Mucosa of descending colon (tissue), 3 donors: ENCODE results near the gene ZNRD2. TPM values are rescaled to one million over a fixed set of nuclear protein-coding genes. Genes with fewer than 3 reads are reported as not detected.

ENCODE experiments used
- ATAC-seq: fragments of 200-7000 bp; cut with Tn5 transposase; one replicate; pipeline ENCODE4 v1.9.1; 2020; ENCODE audit warnings: mild to moderate bottlenecking, moderate library complexity
- DNase-seq, 3 donors: peaks; one replicate each; pipeline ENCODE4 v3.0.0-alpha.2; 2020
- H3K36me3 ChIP-seq: fragments of 200-600 bp; one replicate; pipeline ENCODE4 v1.8.0; 2021; ENCODE audit warnings: low read depth, mild to moderate bottlenecking
- H3K4me1 ChIP-seq: fragments of 200-600 bp; one replicate; pipeline ENCODE4 v1.8.0; 2021; ENCODE audit warnings: low read depth, mild to moderate bottlenecking
- H3K4me3 ChIP-seq: fragments of 200-600 bp; one replicate; pipeline ENCODE4 v1.8.0; 2021; ENCODE audit warnings: mild to moderate bottlenecking
- H3K9me3 ChIP-seq: fragments of 200-600 bp; one replicate; pipeline ENCODE4 v1.8.0; 2021; ENCODE audit warnings: mild to moderate bottlenecking
- intact Hi-C, 2 donors: fragments of 100-400 bp; cut with DNase I in 1 of 2; cut with micrococcal nuclease in 1 of 2; formaldehyde crosslinking; loops; one replicate each; pipeline versions ENCODE4 v1.11.0 to v1.11.1; 2022; cut with DNase I, micrococcal nuclease
- total RNA-seq, 3 donors: library from RNA; stranded (reverse); fragmentation: NEBNext Ultra II Directional in 2 of 3; extraction: Animal tissue kit (Norgen Biotek cat#: 25700) in 2 of 3; gene quantifications; one replicate each; pipeline versions ENCODE4 v1.2.1 to v1.2.4, GENCODE V29; 2021 to 2023
- TF ChIP-seq, protein P1 (sequence below): fragments of 200-600 bp; IDR thresholded peaks from one replicate; pipeline ENCODE4 v1.8.0; 2022; ENCODE audit warnings: antibody characterized with exemption, mild to moderate bottlenecking
- donor health status: DM: no; HTN: no; CAD: no; lungs with moderate emphysema.
- donor health status: DM: no; HTN: no; CAD: no.
- donor health status: DM: no; HTN: yes; CAD: no.

The ZNRD2 gene
- total RNA-seq, 3 donors from 2014 or later = 20.9 to 24.6 (median 21.0) TPM

DNA sequence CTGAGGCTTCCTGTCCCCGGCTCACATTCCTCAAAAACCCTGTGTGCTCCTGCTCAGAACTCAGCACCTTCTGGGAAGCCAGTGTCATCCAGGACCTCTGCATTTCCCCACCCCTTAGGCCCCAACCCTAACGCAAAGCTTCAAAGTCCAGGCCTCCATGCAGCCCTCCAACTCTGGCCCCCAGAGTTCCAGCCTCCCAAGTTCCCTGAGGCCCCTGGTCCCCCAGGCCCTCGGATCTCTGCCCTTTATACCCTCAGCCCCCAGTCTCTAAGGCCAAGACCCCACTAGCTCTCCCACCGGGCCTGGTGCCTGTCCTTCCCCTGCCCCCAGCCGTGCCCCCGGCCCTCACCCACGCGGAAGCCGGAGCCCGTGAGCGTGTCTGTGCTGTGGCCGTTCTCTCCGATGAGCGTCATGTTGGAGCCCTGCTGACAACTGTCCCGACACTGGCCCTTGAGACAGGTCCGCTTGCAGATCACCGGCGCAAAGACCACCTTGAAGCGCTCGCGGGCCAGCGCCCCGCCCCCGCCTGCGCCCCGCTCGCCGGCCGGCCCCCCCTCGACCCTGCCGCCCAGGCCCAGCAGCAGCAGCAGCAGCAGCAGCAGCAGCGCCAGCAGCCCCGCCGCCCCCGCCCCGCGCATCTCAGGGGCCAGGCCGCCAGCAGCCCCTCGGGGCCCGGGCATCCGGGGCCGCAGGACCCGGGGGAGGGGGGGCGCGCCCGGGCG lies 12.8 kb upstream of the ZNRD2 start:
- no peak for ATAC-seq
- TF ChIP-seq, protein P1, sequence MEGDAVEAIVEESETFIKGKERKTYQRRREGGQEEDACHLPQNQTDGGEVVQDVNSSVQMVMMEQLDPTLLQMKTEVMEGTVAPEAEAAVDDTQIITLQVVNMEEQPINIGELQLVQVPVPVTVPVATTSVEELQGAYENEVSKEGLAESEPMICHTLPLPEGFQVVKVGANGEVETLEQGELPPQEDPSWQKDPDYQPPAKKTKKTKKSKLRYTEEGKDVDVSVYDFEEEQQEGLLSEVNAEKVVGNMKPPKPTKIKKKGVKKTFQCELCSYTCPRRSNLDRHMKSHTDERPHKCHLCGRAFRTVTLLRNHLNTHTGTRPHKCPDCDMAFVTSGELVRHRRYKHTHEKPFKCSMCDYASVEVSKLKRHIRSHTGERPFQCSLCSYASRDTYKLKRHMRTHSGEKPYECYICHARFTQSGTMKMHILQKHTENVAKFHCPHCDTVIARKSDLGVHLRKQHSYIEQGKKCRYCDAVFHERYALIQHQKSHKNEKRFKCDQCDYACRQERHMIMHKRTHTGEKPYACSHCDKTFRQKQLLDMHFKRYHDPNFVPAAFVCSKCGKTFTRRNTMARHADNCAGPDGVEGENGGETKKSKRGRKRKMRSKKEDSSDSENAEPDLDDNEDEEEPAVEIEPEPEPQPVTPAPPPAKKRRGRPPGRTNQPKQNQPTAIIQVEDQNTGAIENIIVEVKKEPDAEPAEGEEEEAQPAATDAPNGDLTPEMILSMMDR = no peak
- intact Hi-C loops = no loop called here
- no peaks in the 10 kb centered on the region for H3K9me3 ChIP-seq
- no peaks in the 10 kb centered on the region for H3K36me3 ChIP-seq
- H3K4me3 ChIP-seq = peak overlapping the region; percentile 17
- DNase-seq = peak in 1 of 3 donors; percentile 57
- H3K4me1 ChIP-seq = peaks cover 25% of the 10 kb centered on the region

- Histone ChIP-seq H3K4me1 (peaks cover 25% of the 10 kb centered on the region), H3K36me3 (no peaks in the 10 kb centered on the region), H3K9me3 (no peaks in the 10 kb centered on the region), H3K4me3 (peak within 1 kb of the TSS; percentile 17)
- intact Hi-C loops = no loop called here
- ATAC-seq = peak; percentile 69
- peak; percentile 63 to 79 (median 77) for DNase-seq
- TF ChIP-seq, protein P1 = peak; percentile 6
These were observed 12.0 kb upstream of the ZNRD2 start, which contains the start of gene LTBP3 for GRCh38 chr11:65558002-65558929. Gene LTBP3, minus strand, starts transcription at chr11:65558359. Its CDS starts 400 bp downstream, at chr11:65557959.

- peak; percentile 2 for ATAC-seq
- no peak overlapping the region for H3K4me3 ChIP-seq
- H3K36me3 ChIP-seq = no peaks in the 10 kb centered on the region
- peak; percentile 38 to 75 (median 66) for DNase-seq
- peaks cover 25% of the 10 kb centered on the region for H3K4me1 ChIP-seq
- intact Hi-C loops = no loop called here
- H3K9me3 ChIP-seq = no peaks in the 10 kb centered on the region
- TF ChIP-seq, protein P1 = no peak
These were observed 11.3 kb upstream of the ZNRD2 start for GRCh38 chr11:65558930-65559509.

DNA sequence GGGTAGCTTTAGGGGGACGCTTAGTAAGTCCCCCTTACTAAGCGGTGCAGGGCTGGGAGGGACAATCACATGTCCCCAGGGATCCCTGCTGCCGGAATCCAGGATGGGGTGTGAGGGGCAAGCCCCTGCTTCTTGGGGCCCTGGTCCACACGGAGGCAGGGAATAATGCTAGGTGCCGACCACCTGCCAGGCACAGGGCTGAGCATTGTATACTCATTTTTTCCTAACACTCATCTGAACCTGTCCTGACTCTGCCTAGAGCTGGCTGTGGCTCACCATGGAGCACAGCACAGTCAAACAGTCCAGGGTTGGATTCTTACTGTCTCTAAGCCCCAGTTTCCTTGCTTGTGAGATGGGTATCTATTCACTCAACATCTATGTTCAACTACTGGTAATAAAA lies 10.7 kb upstream of the ZNRD2 start:
- TF ChIP-seq, protein P1 = no peak
- no peak overlapping the region for H3K4me3 ChIP-seq
- no peaks in the 10 kb centered on the region for H3K36me3 ChIP-seq
- peaks cover 25% of the 10 kb centered on the region for H3K4me1 ChIP-seq
- ATAC-seq (no peak), DNase-seq (no peak)
- no peaks in the 10 kb centered on the region for H3K9me3 ChIP-seq
- intact Hi-C loops = no loop called here

- peak; percentile 58 for ATAC-seq
- intact Hi-C loops = no loop called here
- Histone ChIP-seq H3K9me3 (no peaks in the 10 kb centered on the region), H3K4me1 (peaks cover 25% of the 10 kb centered on the region), H3K36me3 (no peaks in the 10 kb centered on the region), H3K4me3 (no peak overlapping the region)
- peak in 1 of 3 donors; percentile 56 for DNase-seq
- TF ChIP-seq, protein P1 = no peak
These were observed 10.2 kb upstream of the ZNRD2 start for GRCh38 chr11:65559951-65560537.
